Caco-2 (cell line): ENCODE results near the gene MYH14. TPM values are rescaled to one million over a fixed set of nuclear protein-coding genes. Genes with fewer than 3 reads are reported as not detected.

Experiments used
- BruUV-seq: library from RNA; stranded (reverse); fragments of 400-500 nt; replicated peaks from 2 replicates; lab custom pipeline; 2021; lab: Mats Ljungman, UMichigan
- CTCF ChIA-PET: fragments of 300-600 bp; sonication (Branson Sonifier 250); formaldehyde crosslinking; loops from one replicate; lab custom pipeline; 2022; ENCODE audit warnings: antibody characterized with exemption; lab: Charles Lee
- POLR2A ChIA-PET: fragments of 300-600 bp; sonication (Branson Sonifier 250); formaldehyde crosslinking; loops from one replicate; lab custom pipeline; 2022; ENCODE audit warnings: antibody characterized with exemption; lab: Charles Lee
- DNase-seq, 2 experiments: peaks; one replicate each; pipeline versions ENCODE4 v3.0.0 to v3.0.0-alpha.2; 2020 to 2022
- H3K27me3 ChIP-seq: replicated peaks from 2 replicates; pipeline ENCODE4 v1.6.0; 2011; ENCODE audit warnings: low read length; ENCODE audit not compliant: control insufficient read depth, insufficient read depth
- H3K36me3 ChIP-seq: 2 replicates; pipeline ENCODE4 v1.5.1; 2011; ENCODE audit warnings: low read length; ENCODE audit not compliant: control insufficient read depth, insufficient read depth
- H3K4me1 ChIP-seq: fragments of 250-450 bp; sonication (Bioruptor Pico); 2 replicates; pipeline ENCODE4 v1.5.1; 2020; ENCODE audit warnings: mild to moderate bottlenecking
- H3K4me3 ChIP-seq: 2 replicates; pipeline ENCODE4 v1.5.1; 2011; ENCODE audit warnings: low read depth, mild to moderate bottlenecking, control low read depth, low read length
- H3K9me3 ChIP-seq: fragments of 250-450 bp; sonication (Bioruptor Pico); 2 replicates; pipeline ENCODE4 v1.5.1; 2020; ENCODE audit warnings: mild to moderate bottlenecking, moderate library complexity
- H3K27ac Mint-ChIP-seq: one replicate; pipeline ENCODE4 v1.8.0; 2022; ENCODE audit warnings: mixed read lengths; ENCODE audit not compliant: unreplicated experiment
- H3K27me3 Mint-ChIP-seq: one replicate; pipeline ENCODE4 v1.8.0; 2022; ENCODE audit warnings: mixed read lengths; ENCODE audit not compliant: insufficient read depth, unreplicated experiment
- H3K36me3 Mint-ChIP-seq: one replicate; pipeline ENCODE4 v1.8.0; 2022; ENCODE audit warnings: mild to moderate bottlenecking, mixed read lengths; ENCODE audit not compliant: insufficient read depth, unreplicated experiment
- H3K4me1 Mint-ChIP-seq: one replicate; pipeline ENCODE4 v1.8.0; 2022; ENCODE audit warnings: low read depth, mixed read lengths; ENCODE audit not compliant: unreplicated experiment
- H3K4me3 Mint-ChIP-seq: one replicate; pipeline ENCODE4 v1.8.0; 2022; ENCODE audit warnings: mild to moderate bottlenecking, moderate library complexity, mixed read lengths; ENCODE audit not compliant: unreplicated experiment
- H3K9me3 Mint-ChIP-seq: one replicate; pipeline ENCODE4 v1.8.0; 2022; ENCODE audit warnings: mixed read lengths; ENCODE audit not compliant: unreplicated experiment
- CTCF ChIP-seq, 2 experiments: fragments of 200-600 bp in 1 of 2; IDR thresholded peaks; 1 replicate in 1 of 2; 2 replicates in 1 of 2; pipeline versions ENCODE4 v1.5.1 to v1.8.0; 2011 to 2022; ENCODE audit warnings: antibody characterized with exemption in 1 of 2, control low read depth in 1 of 2, inconsistent platforms in 1 of 2, low read depth in 1 of 2, low read length in 1 of 2, mild to moderate bottlenecking in 1 of 2, moderate library complexity in 1 of 2; ENCODE audit not compliant: insufficient read depth in 1 of 2, severe bottlenecking in 1 of 2, unreplicated experiment in 1 of 2
- intact Hi-C: fragments of 100-400 bp; cut with micrococcal nuclease; formaldehyde crosslinking; loops from one replicate; pipeline ENCODE4 v1.10.0; 2022; ENCODE audit not compliant: unreplicated experiment
- total RNA-seq: library from RNA; stranded (reverse); gene quantifications from 2 replicates; pipeline ENCODE4 v1.2.3, GENCODE V29; 2022

Gene MYH14
- total RNA-seq, 1 experiment from 2014 or later: 89.8 TPM

GRCh38 chr19:50272263-50272897 is 69.0 kb downstream of the MYH14 start:
- no peak for DNase-seq
- H3K4me3 ChIP-seq: no peak overlapping the region
- Mint-ChIP-seq H3K4me1 (no peaks in the 10 kb centered on the region), H3K27me3 (no peaks in the 10 kb centered on the region), H3K4me3 (no peak overlapping the region), H3K27ac (no peak overlapping the region), H3K36me3 (peaks cover 29% of the 10 kb centered on the region), H3K9me3 (no peaks in the 10 kb centered on the region)
- TF ChIP-seq CTCF (IDR thresholded peaks at IDR 0.05; ENCODE audit: insufficient read depth in 1 of 2, low read depth in 1 of 2, low read length in 1 of 2, severe bottlenecking in 1 of 2, unreplicated experiment in 1 of 2): no peak
- H3K9me3 ChIP-seq: no peaks in the 10 kb centered on the region
- no peaks in the 10 kb centered on the region; the same call in 1 of the 2 replicates for H3K36me3 ChIP-seq
- POLR2A ChIA-PET: interaction anchor here (0.6 kb wide), 1 partner anchor 57 kb away, joined by 4 read pairs; the partner anchor contains the start of gene KCNC3
- intact Hi-C loops: no loop called here
- CTCF ChIA-PET: interaction anchor here (0.9 to 1.2 kb wide), 2 partner anchors 35 to 57 kb away, joined by 3 to 4 read pairs; partner anchors contain the start of gene KCNC3
- no TSS peak for BruUV-seq
- no peaks in the 10 kb centered on the region for H3K27me3 ChIP-seq
- no peaks in the 10 kb centered on the region for H3K4me1 ChIP-seq

GRCh38 chr19:50273821-50274220 is 70.4 kb downstream of the MYH14 start:
- no peaks in the 10 kb centered on the region for H3K4me1 ChIP-seq
- ChIA-PET CTCF (no interaction called here), POLR2A (no interaction called here)
- intact Hi-C loops: no loop called here
- Mint-ChIP-seq H3K4me3 (no peak overlapping the region), H3K4me1 (no peaks in the 10 kb centered on the region), H3K27me3 (no peaks in the 10 kb centered on the region), H3K27ac (no peak overlapping the region), H3K9me3 (no peaks in the 10 kb centered on the region), H3K36me3 (peaks cover 27% of the 10 kb centered on the region)
- no TSS peak for BruUV-seq
- no peak overlapping the region for H3K4me3 ChIP-seq
- DNase-seq: no peak
- H3K9me3 ChIP-seq: no peaks in the 10 kb centered on the region
- no peak for TF ChIP-seq CTCF (IDR thresholded peaks at IDR 0.05; ENCODE audit: insufficient read depth in 1 of 2, low read depth in 1 of 2, low read length in 1 of 2, severe bottlenecking in 1 of 2, unreplicated experiment in 1 of 2)
- H3K27me3 ChIP-seq: no peaks in the 10 kb centered on the region
- H3K36me3 ChIP-seq: peaks cover 2% of the 10 kb centered on the region

- Histone ChIP-seq H3K27me3 (no peaks in the 10 kb centered on the region), H3K9me3 (no peaks in the 10 kb centered on the region), H3K4me3 (no peak overlapping the region), H3K36me3 (peaks cover 2% of the 10 kb centered on the region), H3K4me1 (no peaks in the 10 kb centered on the region)
- H3K4me1 Mint-ChIP-seq: no peaks in the 10 kb centered on the region
- H3K36me3 Mint-ChIP-seq: peaks cover 18% of the 10 kb centered on the region
- ChIA-PET CTCF (no interaction called here), POLR2A (no interaction called here)
- no peak for DNase-seq
- H3K4me3 Mint-ChIP-seq: no peak overlapping the region
- no peak for TF ChIP-seq CTCF (IDR thresholded peaks at IDR 0.05; ENCODE audit: insufficient read depth in 1 of 2, low read depth in 1 of 2, low read length in 1 of 2, severe bottlenecking in 1 of 2, unreplicated experiment in 1 of 2)
- H3K27ac Mint-ChIP-seq: no peak overlapping the region
- no peaks in the 10 kb centered on the region for H3K27me3 Mint-ChIP-seq
- BruUV-seq: no TSS peak
- no peaks in the 10 kb centered on the region for H3K9me3 Mint-ChIP-seq
- intact Hi-C loops: no loop called here
Observed at GRCh38 chr19:50275577-50276368, 72.4 kb downstream of the MYH14 start.
